Spleen (tissue), 11 donors: ENCODE measurements around the gene RNASE13. TPM values are rescaled to one million over a fixed set of nuclear protein-coding genes. Genes with fewer than 3 reads are reported as not detected.

Source experiments
- DNase-seq: peaks from one replicate; pipeline ENCODE4 v3.0.0-alpha.2; 2020
- H3K27ac ChIP-seq, 8 donors: fragments of 200-600 bp; sonication (generic) in 7 of 8; 1 replicate in 4 of 8; 2 replicates in 4 of 8; pipeline versions ENCODE4 v1.5.0 to v1.8.0; 2016 to 2021; ENCODE audit warnings: inconsistent platforms in 4 of 8, mild to moderate bottlenecking in 4 of 8, moderate library complexity in 1 of 8
- H3K27me3 ChIP-seq, 7 donors: fragments of 200-600 bp; sonication (generic) in 6 of 7; replicated peaks in 1 of 7; 1 replicate in 4 of 7; 2 replicates in 3 of 7; pipeline versions ENCODE4 v1.5.0 to v1.8.0; 2016 to 2021; ENCODE audit warnings: inconsistent platforms in 3 of 7, mild to moderate bottlenecking in 1 of 7
- H3K36me3 ChIP-seq, 6 donors: fragments of 200-600 bp; sonication (generic) in 5 of 6; 1 replicate in 4 of 6; 2 replicates in 2 of 6; pipeline versions ENCODE4 v1.5.0 to v1.8.0; 2016 to 2021; ENCODE audit warnings: inconsistent platforms in 2 of 6
- H3K4me1 ChIP-seq, 6 donors: fragments of 200-600 bp; sonication (generic) in 5 of 6; 1 replicate in 3 of 6; 2 replicates in 3 of 6; pipeline versions ENCODE4 v1.5.0 to v1.8.0; 2016 to 2021; ENCODE audit warnings: inconsistent platforms in 3 of 6
- H3K4me3 ChIP-seq, 8 donors: fragments of 200-600 bp; sonication (generic) in 7 of 8; 1 replicate in 4 of 8; 2 replicates in 4 of 8; pipeline versions ENCODE4 v1.5.0 to v1.8.0; 2016 to 2021; ENCODE audit warnings: inconsistent platforms in 4 of 8, mild to moderate bottlenecking in 4 of 8, moderate library complexity in 2 of 8
- H3K9me3 ChIP-seq, 8 donors: fragments of 200-600 bp; sonication (generic) in 7 of 8; 1 replicate in 4 of 8; 2 replicates in 4 of 8; pipeline versions ENCODE4 v1.5.0 to v1.8.0; 2016 to 2021; ENCODE audit warnings: inconsistent platforms in 4 of 8
- POLR2A ChIP-seq, 3 donors: fragments of 450-650 bp; IDR thresholded peaks; one replicate each; pipeline ENCODE4 v1.5.1; 2017; ENCODE audit warnings: antibody characterized with exemption in 3 of 3, mild to moderate bottlenecking in 1 of 3
- POLR2AphosphoS5 ChIP-seq, 3 donors: sonication (generic); formaldehyde crosslinking; IDR thresholded peaks; one replicate each; pipeline ENCODE4 v1.5.1; 2017; ENCODE audit warnings: antibody characterized with exemption in 3 of 3
- WGBS, 5 donors: extraction: QIAGEN DNeasy Blood & Tissue Kit in 3 of 5; methylation state at CpG; one replicate each; pipeline versions ENCODE4 v1.1.5 to v1.1.7; 2013 to 2018; 5-methylcytosine and 5-hydroxymethylcytosine counted together
- intact Hi-C: fragments of 100-400 bp; cut with DNase I; formaldehyde crosslinking; loops from one replicate; pipeline ENCODE4 v1.15.0; 2023; ENCODE audit warnings: low total_unique reads
- polyA plus RNA-seq, 3 donors: library from polyadenylated mRNA; stranded (reverse); fragments of 200-250 nt; gene quantifications; one replicate each; pipeline ENCODE4 v1.2.1, GENCODE V29; 2013
- total RNA-seq, 7 donors: library from RNA; depleted of rRNA in 3 of 7; stranded (reverse); fragments of >200 nt in 3 of 7; fragmentation: NEBNext Ultra II Directional in 4 of 7; extraction: Animal tissue kit (Norgen Biotek cat#: 25700) in 4 of 7; gene quantifications; one replicate each; pipeline versions ENCODE4 v1.1.0 to v1.2.1, GENCODE V29; 2016 to 2021
- TF ChIP-seq, protein P1 (sequence below), 11 experiments: fragments of 200-600 bp in 7 of 11; fragments of 450-650 bp in 4 of 11; sonication (generic) in 4 of 11; IDR thresholded peaks in 8 of 11; conservative IDR thresholded peaks in 3 of 11; 1 replicate in 7 of 11; 2 replicates in 4 of 11; pipeline versions ENCODE4 v1.4.0 to v1.8.0; 2016 to 2021; ENCODE audit warnings: antibody characterized with exemption in 11 of 11, inconsistent platforms in 4 of 11, mild to moderate bottlenecking in 1 of 11
- donor health status: healthy with polysubstance abuse.
- donor health status: DM: no; HTN: no; CAD: no; lungs with moderate emphysema.
- donor health status: DM: no; HTN: no; CAD: no.
- donor health status: Bipolar disorder and iron deficiency.
- donor health status: healthy.
- donor health status: DM: no; HTN: no; CAD: no.
- donor health status: DM: yes; HTN: yes; CAD: no.

RNASE13 gene
- total and polyA plus RNA-seq, 10 donors: 0.30 TPM; not detected in 9

DNA sequence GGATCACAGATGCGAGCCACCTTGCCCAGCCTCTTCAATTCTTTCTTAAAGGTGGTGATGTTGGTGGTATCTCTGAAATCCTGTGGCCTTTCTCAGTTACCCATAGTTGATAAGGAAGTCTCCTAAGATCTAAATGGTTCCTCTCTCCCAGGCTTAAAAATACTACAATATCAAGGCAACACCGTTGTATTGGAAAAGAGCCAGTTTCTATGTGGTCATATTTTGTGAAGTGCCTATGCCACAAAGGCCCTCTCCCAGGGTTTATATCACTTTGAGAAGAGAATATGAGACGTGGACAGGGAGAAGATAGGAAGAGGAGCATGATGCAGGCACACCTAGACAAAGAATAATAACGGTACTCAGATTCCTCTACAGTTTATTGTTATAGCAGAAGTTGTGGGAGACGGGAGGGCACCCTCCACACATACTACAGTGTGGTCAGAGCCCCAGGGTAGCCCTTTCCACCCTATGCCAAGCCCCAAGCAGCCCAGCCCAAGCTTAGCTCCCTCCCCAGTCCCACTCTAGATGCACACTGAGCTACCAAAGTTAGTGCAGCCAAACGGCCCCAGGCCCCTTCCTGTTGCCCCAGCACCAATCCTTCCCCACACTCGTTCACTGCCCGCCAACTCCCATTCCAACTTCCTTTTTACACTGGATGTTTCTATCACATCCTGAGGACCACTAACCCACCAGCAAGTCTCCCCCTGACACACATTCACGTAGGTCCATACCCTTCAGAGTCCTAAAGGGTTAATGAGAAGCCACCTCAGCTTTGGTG, 18.0 kb downstream of the RNASE13 start:
- Histone ChIP-seq H3K9me3 (no peaks in the 10 kb centered on the region), H3K4me1 (peaks cover 9 to 68% (median 48%) of the 10 kb centered on the region in 6 donors), H3K36me3 (peaks cover 0 to 56% (median 23%) of the 10 kb centered on the region in 6 donors), H3K27ac (peak overlapping the region in 1 of 8 donors; percentile 28), H3K4me3 (no peak overlapping the region), H3K27me3 (peaks cover 0 to 17% (median 0%) of the 10 kb centered on the region in 7 donors)
- WGBS, 5 donors: 41 to 61% (median 52%) methylated on average over 9 of the region's 9 CpGs
- DNase-seq: no peak
- TF ChIP-seq POLR2A (IDR thresholded peaks at IDR 0.05) (no peak), POLR2AphosphoS5 (IDR thresholded peaks at IDR 0.05) (no peak)
- TF ChIP-seq, protein P1, sequence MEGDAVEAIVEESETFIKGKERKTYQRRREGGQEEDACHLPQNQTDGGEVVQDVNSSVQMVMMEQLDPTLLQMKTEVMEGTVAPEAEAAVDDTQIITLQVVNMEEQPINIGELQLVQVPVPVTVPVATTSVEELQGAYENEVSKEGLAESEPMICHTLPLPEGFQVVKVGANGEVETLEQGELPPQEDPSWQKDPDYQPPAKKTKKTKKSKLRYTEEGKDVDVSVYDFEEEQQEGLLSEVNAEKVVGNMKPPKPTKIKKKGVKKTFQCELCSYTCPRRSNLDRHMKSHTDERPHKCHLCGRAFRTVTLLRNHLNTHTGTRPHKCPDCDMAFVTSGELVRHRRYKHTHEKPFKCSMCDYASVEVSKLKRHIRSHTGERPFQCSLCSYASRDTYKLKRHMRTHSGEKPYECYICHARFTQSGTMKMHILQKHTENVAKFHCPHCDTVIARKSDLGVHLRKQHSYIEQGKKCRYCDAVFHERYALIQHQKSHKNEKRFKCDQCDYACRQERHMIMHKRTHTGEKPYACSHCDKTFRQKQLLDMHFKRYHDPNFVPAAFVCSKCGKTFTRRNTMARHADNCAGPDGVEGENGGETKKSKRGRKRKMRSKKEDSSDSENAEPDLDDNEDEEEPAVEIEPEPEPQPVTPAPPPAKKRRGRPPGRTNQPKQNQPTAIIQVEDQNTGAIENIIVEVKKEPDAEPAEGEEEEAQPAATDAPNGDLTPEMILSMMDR (IDR thresholded peaks at IDR 0.05 in 8 of 11, conservative IDR thresholded peaks at IDR 0.05 in 3 of 11): no peak
- intact Hi-C loops: loop anchor here (5.0 kb wide), 1 partner anchor 76 kb away; no protein-coding TSS in a partner anchor

- Histone ChIP-seq H3K36me3 (peaks cover 0 to 43% (median 18%) of the 10 kb centered on the region in 6 donors), H3K4me1 (peaks cover 9 to 56% (median 36%) of the 10 kb centered on the region in 6 donors), H3K27ac (peak overlapping the region in 5 of 8 donors; percentile 19 to 35 (median 19)), H3K9me3 (no peaks in the 10 kb centered on the region), H3K4me3 (no peak overlapping the region), H3K27me3 (peaks cover 0 to 17% (median 0%) of the 10 kb centered on the region in 7 donors)
- intact Hi-C loops: loop anchor here (5.0 kb wide), 1 partner anchor 77 kb away; no protein-coding TSS in a partner anchor
- TF ChIP-seq, protein P1 (IDR thresholded peaks at IDR 0.05 in 8 of 11, conservative IDR thresholded peaks at IDR 0.05 in 3 of 11): no peak
- TF ChIP-seq POLR2AphosphoS5 (IDR thresholded peaks at IDR 0.05): peak in 1 of 3 donors; percentile 14
- DNase-seq: no peak
- 45 to 77% (median 47%) methylated on average over 6 of the region's 6 CpGs for WGBS, 5 donors
Measured at GRCh38 chr14:21015312-21015711, 19.3 kb downstream of the RNASE13 start.

GRCh38 chr14:21014761-21015190, 19.8 kb downstream of the RNASE13 start:
- intact Hi-C loops: loop anchor here (5.0 kb wide), 1 partner anchor 78 kb away; no protein-coding TSS in a partner anchor
- H3K27ac ChIP-seq: peak overlapping the region in 3 of 8 donors; percentile 19 to 35 (median 19)

More at GRCh38 chr14:21014761-21015190, 19.8 kb downstream of the RNASE13 start:
- peaks cover 0 to 38% (median 18%) of the 10 kb centered on the region in 6 donors for H3K36me3 ChIP-seq
- peak; percentile 87 for DNase-seq
- TF ChIP-seq, protein P1 (IDR thresholded peaks at IDR 0.05 in 8 of 11, conservative IDR thresholded peaks at IDR 0.05 in 3 of 11): peak; percentile 73 to 95 (median 89)
- TF ChIP-seq POLR2A (IDR thresholded peaks at IDR 0.05) (no peak), POLR2AphosphoS5 (IDR thresholded peaks at IDR 0.05) (peak in 1 of 3 donors; percentile 39)
- WGBS, 5 donors: 0 to 1% (median 0%) methylated on average over 4 of the region's 4 CpGs
- peaks cover 0 to 17% (median 0%) of the 10 kb centered on the region in 7 donors for H3K27me3 ChIP-seq
- no peaks in the 10 kb centered on the region for H3K9me3 ChIP-seq
- H3K4me1 ChIP-seq: peaks cover 9 to 53% (median 34%) of the 10 kb centered on the region in 6 donors
- no peak overlapping the region for H3K4me3 ChIP-seq
